WERI-Rb-1 (cell line): ENCODE results near the gene LCK.
"Not testable (repeated sequence)": the region's sequence is repeated elsewhere in the genome, so short reads cannot be mapped to it uniquely, and the experiment has no call there.

ENCODE experiments used
- DNase-seq: peaks from one replicate; pipeline ENCODE4 v3.0.0-alpha.2; 2020
- H3K27ac ChIP-seq: fragments of 250-450 bp; sonication (Bioruptor Pico); 2 replicates; pipeline ENCODE4 v1.5.1; 2020; ENCODE audit warnings: mild to moderate bottlenecking, moderate library complexity
- H3K27me3 ChIP-seq: fragments of 250-450 bp; sonication (Bioruptor Pico); 2 replicates; pipeline ENCODE4 v1.5.1; 2021; ENCODE audit warnings: mild to moderate bottlenecking, low read depth, moderate library complexity; ENCODE audit not compliant: insufficient read depth, severe bottlenecking
- H3K36me3 ChIP-seq: fragments of 250-450 bp; sonication (Bioruptor Pico); 2 replicates; pipeline ENCODE4 v1.5.1; 2020; ENCODE audit warnings: mild to moderate bottlenecking, moderate library complexity
- H3K4me3 ChIP-seq: 2 replicates; pipeline ENCODE4 v1.5.1; 2011; ENCODE audit warnings: low read depth, mild to moderate bottlenecking, control low read depth, low read length
- H3K9me3 ChIP-seq: fragments of 250-450 bp; sonication (Bioruptor Pico); 2 replicates; pipeline ENCODE4 v1.5.1; 2021; ENCODE audit warnings: mild to moderate bottlenecking, moderate library complexity; ENCODE audit not compliant: severe bottlenecking
- CTCF ChIP-seq: IDR thresholded peaks from 2 replicates; pipeline ENCODE4 v1.5.1; 2011; ENCODE audit warnings: low read depth, mild to moderate bottlenecking, control low read depth, inconsistent platforms, low read length

The LCK gene

GRCh38 chr1:32289256-32289655 is 38.2 kb downstream of the LCK start:
- H3K4me3 ChIP-seq = no peak overlapping the region
- DNase-seq = no peak
- H3K27ac ChIP-seq = no peak overlapping the region
- no peak for TF ChIP-seq CTCF
- H3K36me3 ChIP-seq = peaks cover 7% of the 10 kb centered on the region
- H3K27me3 ChIP-seq = no peaks in the 10 kb centered on the region
- no peaks in the 10 kb centered on the region for H3K9me3 ChIP-seq

GRCh38 chr1:32291145-32291707 is 40.2 kb downstream of the LCK start:
- Histone ChIP-seq H3K36me3 (peaks cover 18% of the 10 kb centered on the region), H3K4me3 (peak overlapping the region; percentile 87), H3K9me3 (no peaks in the 10 kb centered on the region), H3K27ac (peak overlapping the region; percentile 81), H3K27me3 (no peaks in the 10 kb centered on the region)
- no peak for DNase-seq
- no peak for TF ChIP-seq CTCF

GRCh38 chr1:32291708-32292538 is 40.9 kb downstream of the LCK start, which contains the start of gene HDAC1:
Gene HDAC1, plus strand, starts transcription at chr1:32292083. Its CDS starts 87 bp downstream, at chr1:32292170.
- Histone ChIP-seq H3K9me3 (no peaks in the 10 kb centered on the region), H3K4me3 (peak within 1 kb of the TSS; percentile 87), H3K27me3 (no peaks in the 10 kb centered on the region), H3K27ac (peak within 1 kb of the TSS; percentile 81), H3K36me3 (peaks cover 22% of the 10 kb centered on the region)
- peak; percentile 98 for DNase-seq
- no peak for TF ChIP-seq CTCF

- H3K27me3 ChIP-seq, H3K4me3 ChIP-seq, H3K9me3 ChIP-seq: not testable (repeated sequence)
- Histone ChIP-seq H3K36me3 (peaks cover 58% of the 10 kb centered on the region), H3K27ac (peak overlapping the region; percentile 41)
- DNase-seq = peak; percentile 45
Observed at GRCh38 chr1:32298211-32298610, 47.1 kb downstream of the LCK start.

GRCh38 chr1:32299327-32299726 is 48.3 kb downstream of the LCK start:
- DNase-seq = no peak
- Histone ChIP-seq H3K36me3 (peaks cover 61% of the 10 kb centered on the region), H3K4me3 (no peak overlapping the region), H3K9me3 (no peaks in the 10 kb centered on the region), H3K27ac (no peak overlapping the region), H3K27me3 (no peaks in the 10 kb centered on the region)
- no peak for TF ChIP-seq CTCF

- peaks cover 71% of the 10 kb centered on the region for H3K36me3 ChIP-seq
Observed at GRCh38 chr1:32303358-32303757, 52.3 kb downstream of the LCK start.

More at GRCh38 chr1:32303358-32303757, 52.3 kb downstream of the LCK start:
- DNase-seq = no peak
- no peaks in the 10 kb centered on the region for H3K27me3 ChIP-seq
- no peak for TF ChIP-seq CTCF
- H3K9me3 ChIP-seq = no peaks in the 10 kb centered on the region
- H3K4me3 ChIP-seq = no peak overlapping the region
- no peak overlapping the region for H3K27ac ChIP-seq
